Measurements from ENCODE around the gene GPR89A. TPM values are rescaled to one million over a fixed set of nuclear protein-coding genes. Genes with fewer than 3 reads are reported as not detected.

Gene GPR89A
- 24.2 and 27.3 TPM in 2 replicates for total RNA-seq

DNA sequence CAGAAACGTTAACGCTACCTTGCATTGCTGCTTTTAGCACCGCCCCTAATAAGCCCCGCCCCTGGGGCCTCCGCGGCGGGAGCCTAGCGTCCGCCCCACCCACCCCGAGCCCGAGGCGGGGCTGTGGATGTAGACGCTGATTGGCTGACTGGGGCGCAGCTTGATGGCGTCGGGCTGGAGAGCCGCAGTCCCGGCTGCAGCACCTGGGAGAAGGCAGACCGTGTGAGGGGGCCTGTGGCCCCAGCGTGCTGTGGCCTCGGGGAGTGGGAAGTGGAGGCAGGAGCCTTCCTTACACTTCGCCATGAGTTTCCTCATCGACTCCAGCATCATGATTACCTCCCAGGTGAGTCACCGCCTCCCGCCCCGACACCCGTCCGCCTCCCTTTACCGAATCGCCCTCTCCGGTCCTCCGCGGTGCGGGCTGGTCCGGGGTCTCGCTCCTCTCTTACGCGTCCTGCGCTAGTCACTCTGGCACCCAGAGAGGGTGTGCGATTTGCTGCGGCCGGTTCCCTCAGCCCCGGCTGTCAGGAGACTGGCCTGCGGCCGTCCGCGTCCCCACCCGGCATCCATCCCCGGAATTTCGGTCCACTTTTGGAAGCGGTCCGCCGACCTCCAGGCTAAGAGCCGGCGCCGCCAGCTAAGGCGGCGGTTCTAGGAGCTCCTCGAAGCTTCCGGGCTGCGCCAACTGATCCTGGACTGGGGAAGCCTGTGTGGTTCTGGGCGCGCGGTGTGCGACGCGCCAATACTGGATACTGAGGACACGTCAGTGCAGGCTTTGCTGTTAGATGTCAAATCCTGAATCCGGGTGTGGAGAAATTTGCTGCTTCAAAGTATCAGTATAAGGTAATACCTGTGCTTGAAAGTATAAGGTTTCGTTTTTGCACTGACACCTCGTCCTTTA lies at the start of gene GPR89A:
GPR89A (plus strand) TSS at position 156 of the 901 bp plus-strand sequence; CDS start at position 302, 146 bp downstream.

DNA sequence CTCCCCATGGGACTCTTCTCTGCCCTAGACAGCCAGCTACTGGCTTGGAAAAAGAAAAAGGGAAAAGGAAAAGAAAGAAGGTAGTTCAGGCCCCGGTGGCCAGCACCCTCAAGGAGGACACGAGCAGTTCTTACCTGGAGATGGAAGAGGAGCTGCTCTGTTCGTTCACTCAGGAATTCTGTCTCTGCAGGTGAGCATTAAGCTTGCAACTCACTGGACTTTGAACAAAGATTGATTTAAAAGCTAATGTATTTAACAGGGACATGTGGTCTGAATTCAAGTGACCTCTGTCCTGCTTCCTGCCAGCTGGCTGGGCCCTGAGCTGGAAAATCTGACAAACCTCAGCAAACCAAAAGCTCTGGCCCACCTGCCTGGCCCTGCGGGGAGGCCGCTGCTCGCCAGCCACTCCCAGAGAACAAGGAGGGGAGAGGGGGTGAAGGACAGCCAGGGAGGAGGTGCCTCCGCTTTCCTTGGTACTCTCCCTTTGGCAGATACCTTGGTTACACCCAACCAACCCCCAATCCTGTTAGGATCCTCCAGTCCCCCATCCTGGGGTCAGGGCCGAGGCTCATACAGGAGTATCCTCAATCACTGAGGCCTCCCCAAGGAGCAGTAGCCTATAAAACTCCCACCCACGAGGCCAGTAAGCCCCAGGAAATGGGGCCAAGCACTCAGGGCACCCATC lies 99.5 kb downstream of the GPR89A start, which contains the start of gene PDZK1:
PDZK1 (minus strand) TSS at position 186 of the 685 bp plus-strand sequence. CDS start 19,347 bp downstream, outside the sequence.

DNA sequence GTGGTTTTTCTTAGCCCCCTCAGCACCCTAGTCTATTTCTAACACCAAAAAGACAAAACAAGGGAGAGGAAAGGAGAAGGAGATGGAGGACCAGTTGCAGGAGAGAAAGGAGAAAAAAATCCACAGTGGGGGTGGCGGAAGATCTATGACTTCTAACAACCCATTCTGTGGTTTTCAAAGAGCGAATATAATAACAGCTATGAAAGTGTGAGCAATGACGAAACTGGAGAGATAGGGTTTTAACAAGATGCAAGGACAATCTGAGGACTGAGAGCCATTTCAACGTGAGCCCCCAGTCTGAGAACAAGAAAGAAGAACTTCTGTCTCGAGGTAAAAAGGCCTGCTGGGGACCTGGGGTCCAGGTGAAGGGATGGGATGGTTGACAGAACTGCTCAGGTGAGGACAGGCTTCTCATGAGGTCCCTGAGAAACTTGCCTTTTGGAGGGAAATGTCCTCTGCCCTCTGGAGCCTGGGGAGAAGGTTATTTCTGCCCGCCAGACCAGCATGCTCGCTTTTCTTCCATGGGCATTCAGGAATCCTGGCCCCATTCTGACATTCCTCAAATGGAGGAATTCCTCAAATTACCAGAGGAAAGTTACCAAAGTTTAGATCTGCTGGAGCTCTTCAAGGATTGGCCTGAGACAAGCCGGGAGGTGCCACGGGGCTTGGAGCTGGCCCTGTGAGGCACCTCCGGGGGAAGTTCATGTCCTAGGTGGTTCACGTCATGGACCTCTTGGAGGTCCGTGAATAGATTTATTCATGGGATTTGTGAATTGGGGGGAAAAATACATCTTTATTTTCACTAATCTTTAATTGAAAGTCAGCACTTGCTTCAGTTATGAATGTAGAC lies 111.7 kb downstream of the GPR89A start, which contains the start of gene CD160:
CD160 (plus strand) TSS at position 270 of the 850 bp plus-strand sequence. CDS start 8,829 bp downstream, outside the sequence.

Other genes with a start within 250 kb of the GPR89A start
- gene NBPF20, start 182.4 kb upstream of the GPR89A start, total RNA-seq = 1.7 and 2.3 TPM in 2 replicates
- gene PDZK1, start 99.4 kb downstream of the GPR89A start, total RNA-seq = 0.38 and 0.56 TPM in 2 replicates
- 0.28 TPM in 1 of 2 replicates, not detected in the other for gene CD160, start 111.5 kb downstream of the GPR89A start, total RNA-seq
- gene RNF115, start 216.1 kb downstream of the GPR89A start, total RNA-seq = 9.6 and 10.1 TPM in 2 replicates
- gene POLR3C, start 216.2 kb downstream of the GPR89A start, total RNA-seq = 29.3 and 30.3 TPM in 2 replicates
- gene NUDT17, start 237.6 kb downstream of the GPR89A start, total RNA-seq = 2.5 and 4.8 TPM in 2 replicates